HG03571 (cell line): ENCODE measurements around the gene COL26A1.
"Not testable (repeated sequence)": the region's sequence is repeated elsewhere in the genome, so short reads cannot be mapped to it uniquely, and the experiment has no call there.

Source experiments
- ATAC-seq: cut with Tn5 transposase; IDR thresholded peaks from one replicate; pipeline ENCODE4 v1.9.1; 2021; ENCODE audit not compliant: unreplicated experiment

COL26A1 gene

GRCh38 chr7:101436857-101437576, 74.3 kb downstream of the COL26A1 start:
- ATAC-seq, result no peak

GRCh38 chr7:101441890-101442289, 79.2 kb downstream of the COL26A1 start:
- ATAC-seq, result no peak

- no peak for ATAC-seq
Observed at GRCh38 chr7:101442426-101443070, 79.9 kb downstream of the COL26A1 start.

DNA sequence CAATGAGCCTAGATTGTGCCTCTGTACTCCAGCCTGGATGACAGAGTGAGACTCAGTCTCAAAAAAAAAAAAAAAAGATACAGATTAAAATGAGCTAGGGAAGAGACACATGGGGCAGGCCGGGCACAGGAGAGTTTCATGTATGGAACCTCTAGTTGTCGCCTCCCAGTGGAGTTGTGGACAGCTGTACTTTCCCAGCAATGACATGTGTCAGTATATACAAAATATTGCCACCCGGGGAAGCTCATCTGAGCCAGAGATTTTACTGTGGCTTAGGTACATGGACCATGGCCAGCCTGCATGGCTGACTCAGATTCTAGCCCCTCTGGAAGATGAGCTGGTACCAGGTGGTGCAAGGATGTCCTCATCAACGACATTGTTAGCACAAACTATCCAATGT, 87.4 kb downstream of the COL26A1 start:
- ATAC-seq, result no peak

DNA sequence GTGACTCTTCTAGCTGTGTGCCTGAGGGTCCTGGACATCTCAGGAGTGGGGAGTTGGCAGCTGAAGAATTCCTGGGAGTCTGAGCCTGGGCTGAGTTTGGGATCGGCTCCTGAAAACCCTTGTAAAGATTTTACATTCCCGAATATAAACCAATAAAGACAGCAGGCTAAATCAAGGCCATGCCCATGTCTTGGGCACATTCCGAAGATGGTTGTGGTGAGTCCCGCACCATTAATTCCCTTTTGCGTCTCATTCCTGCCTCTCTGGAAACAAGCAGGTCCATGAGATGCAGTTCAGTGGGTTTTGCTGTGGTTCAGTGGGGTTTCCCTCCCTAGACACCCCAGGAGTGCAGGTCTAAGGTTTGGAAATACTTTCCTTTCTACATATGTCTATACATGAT, 90.9 kb downstream of the COL26A1 start:
- no peak for ATAC-seq

DNA sequence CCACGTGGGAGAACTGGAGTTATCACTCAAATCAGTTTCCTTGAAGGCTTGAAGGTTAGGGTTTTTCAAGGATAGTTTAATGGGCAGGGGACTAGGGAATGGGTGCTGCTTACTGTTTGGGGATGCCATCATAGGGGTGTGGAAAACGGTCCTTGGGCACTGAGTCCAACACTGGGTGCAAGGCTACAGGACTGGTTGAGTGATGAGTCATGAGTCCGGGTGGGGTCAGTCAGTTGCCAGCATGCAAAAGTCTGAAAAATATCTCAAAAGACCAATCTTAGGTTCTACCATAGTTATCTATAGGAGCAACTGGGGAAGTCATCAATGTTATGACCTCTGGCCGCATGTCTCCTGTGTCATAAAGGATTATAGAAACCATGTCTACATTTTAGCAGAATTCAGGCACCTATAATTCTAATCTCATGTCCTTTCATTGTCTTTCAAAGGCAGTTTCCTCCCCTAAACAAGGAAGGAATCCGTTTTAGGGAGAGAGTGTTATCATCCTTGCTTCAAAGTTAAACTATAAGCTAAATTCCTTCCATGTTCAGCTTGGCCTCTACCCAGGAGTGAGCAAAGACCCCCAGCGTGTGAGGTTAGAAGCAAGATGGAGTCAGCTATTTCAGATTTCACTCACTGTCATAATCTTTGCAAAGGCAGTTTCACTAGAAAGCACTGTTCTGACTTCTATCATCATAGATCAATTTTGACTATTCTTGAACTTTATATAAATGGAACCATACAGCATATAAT, 94.5 kb downstream of the COL26A1 start:
- ATAC-seq, result no peak

DNA sequence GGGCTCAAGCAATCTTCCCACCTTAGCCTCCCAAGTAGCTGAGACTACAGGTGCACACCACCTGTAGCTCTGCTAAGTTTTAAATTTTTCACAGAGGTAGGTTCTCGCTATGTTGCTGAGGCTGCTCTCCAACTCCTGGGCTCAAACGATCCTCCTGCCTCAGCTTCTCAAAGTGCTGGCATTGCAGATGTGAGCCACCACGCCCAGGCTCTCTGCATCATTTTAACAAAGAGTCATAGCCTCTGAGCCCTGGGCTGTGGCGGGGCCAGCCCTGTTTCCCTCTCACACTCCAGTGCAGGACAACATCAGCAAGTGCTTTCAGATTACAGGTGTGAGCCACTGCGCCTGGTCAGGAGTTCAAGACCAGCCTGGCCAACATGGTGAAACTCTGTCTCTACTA, 102.5 kb downstream of the COL26A1 start:
- ATAC-seq, result no peak

- ATAC-seq, result no peak
Observed at GRCh38 chr7:101465576-101466196, 103.0 kb downstream of the COL26A1 start.

DNA sequence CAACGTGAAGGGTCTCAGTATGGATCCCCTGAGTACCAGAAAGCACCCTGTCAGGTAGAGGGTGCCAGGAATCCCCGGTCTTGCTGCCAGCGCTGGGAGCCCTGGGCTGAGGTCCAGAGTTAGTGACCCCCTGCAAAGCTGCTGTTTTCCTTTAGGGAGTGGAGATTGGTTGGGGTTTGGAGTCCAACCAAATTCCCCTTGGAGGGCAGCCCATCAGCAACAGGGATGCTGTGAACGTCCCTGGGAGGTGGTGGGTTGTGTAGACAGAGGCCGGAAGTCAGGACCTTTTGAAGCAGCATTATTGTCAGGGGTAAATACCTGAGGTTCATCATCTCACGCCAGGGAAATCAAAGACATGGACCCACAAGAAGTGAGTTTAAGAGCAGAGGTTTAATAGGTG, 104.2 kb downstream of the COL26A1 start:
- ATAC-seq, result no peak

GRCh38 chr7:101468546-101469275, 106.0 kb downstream of the COL26A1 start:
- no peak for ATAC-seq

DNA sequence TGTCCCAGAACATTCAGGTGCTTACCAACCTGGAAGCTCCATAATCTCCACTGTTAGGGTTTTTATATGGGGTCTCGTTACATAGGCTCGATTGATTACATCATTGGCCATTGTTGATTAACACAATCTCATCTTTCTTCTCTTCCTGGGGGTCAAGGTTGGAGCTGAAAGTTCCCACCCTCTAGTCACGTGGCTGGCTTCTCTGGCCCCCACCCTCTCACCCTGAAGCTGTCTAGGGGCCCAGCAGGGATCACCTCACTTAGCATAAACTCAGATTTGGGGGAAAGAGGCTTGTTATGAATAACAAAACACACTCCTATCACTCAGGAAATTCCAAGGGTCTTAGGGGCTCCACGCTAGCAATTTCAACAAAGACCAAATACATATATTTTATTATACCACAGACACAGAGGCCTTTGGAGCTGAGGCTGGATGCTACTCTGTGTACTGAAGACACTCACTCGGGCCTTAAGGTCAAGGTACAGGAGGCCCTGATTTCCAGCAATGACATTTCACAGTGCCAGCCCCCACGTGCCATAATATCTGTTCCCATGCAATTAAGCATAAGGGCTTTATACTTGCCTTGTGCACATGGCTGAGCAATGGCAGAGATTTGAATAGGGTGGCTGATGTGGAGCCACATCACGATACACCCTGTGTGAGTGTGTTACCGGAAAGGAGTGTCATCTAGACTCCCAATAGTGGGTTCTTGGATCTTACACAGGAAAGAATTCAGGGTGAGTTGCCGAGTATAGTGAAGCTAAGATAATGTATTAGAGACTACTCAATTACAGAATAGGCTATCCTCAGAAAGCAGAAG, 108.2 kb downstream of the COL26A1 start:
- ATAC-seq, result no peak

DNA sequence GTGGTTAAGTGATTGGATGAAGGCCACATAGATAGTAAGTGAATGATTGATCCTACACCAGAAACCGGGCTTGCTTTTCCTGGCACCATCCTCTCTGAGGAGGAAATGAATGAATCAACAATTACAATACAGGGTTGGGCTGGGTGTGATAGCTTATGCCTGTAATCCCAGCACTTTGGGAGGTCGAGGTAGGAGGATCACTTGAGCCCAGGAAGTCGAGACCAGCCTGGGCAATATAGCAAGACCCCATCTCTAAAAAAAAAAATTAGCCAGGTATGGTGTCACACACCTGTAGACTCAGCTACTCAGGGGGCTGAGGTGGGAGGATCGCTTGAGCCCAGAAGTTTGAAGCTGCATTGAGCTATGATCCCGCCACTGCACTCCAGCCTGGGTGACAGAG, 111.5 kb downstream of the COL26A1 start:
- ATAC-seq, result no peak

- not testable (repeated sequence) for ATAC-seq
Observed at GRCh38 chr7:101475691-101476090, 113.0 kb downstream of the COL26A1 start.

GRCh38 chr7:101479217-101479616, 116.5 kb downstream of the COL26A1 start:
- no peak for ATAC-seq

GRCh38 chr7:101486056-101486432, 123.4 kb downstream of the COL26A1 start:
- ATAC-seq, result not testable (repeated sequence)

- no peak for ATAC-seq
Observed at GRCh38 chr7:101486433-101487104, 123.9 kb downstream of the COL26A1 start.

DNA sequence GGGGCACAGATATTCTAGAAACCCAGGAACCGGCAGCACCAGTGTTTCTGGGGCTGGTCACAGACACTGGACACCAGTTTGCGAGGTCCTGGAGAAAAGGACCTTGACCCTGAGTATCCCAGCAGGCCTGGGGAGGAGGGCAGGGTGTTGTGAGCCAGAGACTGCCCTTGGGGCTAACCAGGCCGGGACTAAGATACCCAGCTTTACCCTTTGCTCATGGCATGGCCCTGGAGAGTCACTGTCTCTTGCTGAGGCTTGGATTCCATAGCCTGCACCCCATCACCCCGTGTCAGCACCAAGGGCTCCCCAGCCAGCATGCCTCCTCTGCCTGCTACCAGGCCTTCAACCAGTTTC, 124.4 kb downstream of the COL26A1 start:
- no peak for ATAC-seq

- no peak for ATAC-seq
Observed at GRCh38 chr7:101487753-101488152, 125.1 kb downstream of the COL26A1 start.

GRCh38 chr7:101488826-101489572, 126.3 kb downstream of the COL26A1 start:
- no peak for ATAC-seq
